ENCODE data around the gene PRSS53.

- TF ChIP-seq CTCF (IDR thresholded peaks at IDR 0.05 in 8 of 11, conservative IDR thresholded peaks at IDR 0.05 in 3 of 11) (no peak), POLR2A (IDR thresholded peaks at IDR 0.05) (no peak)
Observed at GRCh38 chr16:31130336-31130891, 41.7 kb upstream of the PRSS53 start.
